Stimulated activated CD8-positive, alpha-beta memory T cell treated with anti-CD3 and anti-CD28 coated beads, Interleukin-4, amount 100 ng/mL, for 24 hours (primary cell): ENCODE measurements around the gene MTCH1.

Experiments used
- DNase-seq: peaks from one replicate; pipeline ENCODE4 v3.0.0-alpha.2; 2020; ENCODE audit warnings: low read depth

MTCH1 gene

DNA sequence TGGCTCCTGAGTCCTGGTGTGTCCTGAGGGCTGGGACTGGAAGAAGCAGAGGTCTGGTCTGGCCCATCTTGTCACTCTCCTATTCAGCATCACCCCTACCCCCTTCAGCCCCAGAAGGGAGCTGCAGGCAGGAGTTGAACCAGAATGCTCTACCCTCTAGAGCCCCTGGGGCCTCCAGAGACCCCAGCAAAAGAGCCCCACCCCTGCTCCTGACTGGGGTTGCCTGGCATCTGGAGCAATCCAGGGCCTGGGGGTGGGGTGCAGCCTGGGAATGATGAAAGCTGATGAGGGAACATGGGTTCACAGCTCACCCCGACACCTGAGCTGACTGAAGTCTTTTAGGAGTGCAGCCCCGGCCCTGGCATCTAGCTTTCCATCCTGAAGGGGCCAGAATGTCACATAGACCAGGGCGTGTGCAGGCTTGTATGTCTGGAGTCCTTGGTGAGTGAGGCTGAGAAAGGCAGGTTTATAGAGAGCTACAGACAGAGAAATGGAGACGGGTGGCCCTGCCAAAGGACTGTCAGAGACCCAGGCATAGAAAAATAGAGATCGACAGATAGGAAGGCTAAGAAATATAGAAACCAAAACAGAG is 31.7 kb upstream of the MTCH1 start:
- DNase-seq: no peak

DNA sequence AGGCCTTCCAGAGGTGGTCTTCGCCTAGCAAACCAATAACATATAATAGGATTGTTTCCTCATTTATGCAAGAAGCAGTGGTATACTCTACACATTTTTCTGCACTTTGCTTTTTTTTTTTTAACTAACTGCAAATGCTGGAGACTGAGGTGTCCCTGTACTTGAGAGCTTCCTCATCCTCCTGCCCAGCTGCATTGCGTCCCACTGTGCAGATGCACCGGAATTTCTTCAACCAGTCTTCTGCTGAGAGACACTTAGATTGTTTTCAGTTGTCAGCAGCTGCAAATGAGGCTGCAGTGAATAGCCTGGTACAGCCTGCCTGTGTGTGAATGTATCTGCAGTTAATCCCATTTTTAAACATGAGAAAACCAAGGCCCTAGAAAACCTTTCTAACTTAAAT is 31.0 kb upstream of the MTCH1 start:
- DNase-seq: no peak

DNA sequence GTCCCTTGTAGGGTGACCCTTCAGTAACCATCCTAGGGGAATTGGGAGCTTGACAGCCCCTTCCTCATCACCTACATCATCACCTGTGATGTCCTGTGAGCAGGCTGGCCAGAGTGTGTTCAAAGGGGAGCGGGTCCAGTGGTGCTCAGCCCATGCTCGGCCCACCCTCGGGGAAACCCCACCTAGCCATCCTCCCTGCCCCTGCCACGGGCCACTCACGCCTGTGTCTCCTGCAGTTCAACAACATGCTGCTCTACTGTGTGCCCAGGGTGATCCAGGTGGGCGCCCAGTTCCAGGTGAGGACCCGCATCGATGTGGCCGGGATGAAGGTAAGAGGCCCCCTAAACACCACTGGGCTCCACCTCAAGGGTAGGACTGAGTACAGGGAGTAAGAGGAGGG is 29.5 kb upstream of the MTCH1 start:
- DNase-seq: no peak

DNA sequence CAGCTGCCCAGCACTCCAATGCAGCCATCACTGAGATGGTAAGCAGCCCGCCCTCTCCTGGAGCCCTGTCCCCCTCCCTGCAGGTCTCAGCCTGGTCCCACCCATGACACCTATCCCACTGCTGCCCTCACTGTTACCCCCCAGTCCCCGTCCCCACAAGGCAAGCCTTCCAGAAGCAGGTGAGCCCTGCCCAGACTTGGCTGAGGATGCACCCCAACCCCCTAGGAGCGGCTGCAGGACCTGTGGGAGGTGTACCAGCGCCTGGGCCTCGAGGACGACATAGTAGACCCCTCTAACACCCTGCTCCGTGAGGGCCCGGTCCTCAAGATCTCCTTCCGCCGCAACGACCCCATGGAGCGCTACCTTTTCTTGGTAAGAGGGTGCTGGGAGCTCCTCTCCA is 28.7 kb upstream of the MTCH1 start:
- no peak for DNase-seq

DNA sequence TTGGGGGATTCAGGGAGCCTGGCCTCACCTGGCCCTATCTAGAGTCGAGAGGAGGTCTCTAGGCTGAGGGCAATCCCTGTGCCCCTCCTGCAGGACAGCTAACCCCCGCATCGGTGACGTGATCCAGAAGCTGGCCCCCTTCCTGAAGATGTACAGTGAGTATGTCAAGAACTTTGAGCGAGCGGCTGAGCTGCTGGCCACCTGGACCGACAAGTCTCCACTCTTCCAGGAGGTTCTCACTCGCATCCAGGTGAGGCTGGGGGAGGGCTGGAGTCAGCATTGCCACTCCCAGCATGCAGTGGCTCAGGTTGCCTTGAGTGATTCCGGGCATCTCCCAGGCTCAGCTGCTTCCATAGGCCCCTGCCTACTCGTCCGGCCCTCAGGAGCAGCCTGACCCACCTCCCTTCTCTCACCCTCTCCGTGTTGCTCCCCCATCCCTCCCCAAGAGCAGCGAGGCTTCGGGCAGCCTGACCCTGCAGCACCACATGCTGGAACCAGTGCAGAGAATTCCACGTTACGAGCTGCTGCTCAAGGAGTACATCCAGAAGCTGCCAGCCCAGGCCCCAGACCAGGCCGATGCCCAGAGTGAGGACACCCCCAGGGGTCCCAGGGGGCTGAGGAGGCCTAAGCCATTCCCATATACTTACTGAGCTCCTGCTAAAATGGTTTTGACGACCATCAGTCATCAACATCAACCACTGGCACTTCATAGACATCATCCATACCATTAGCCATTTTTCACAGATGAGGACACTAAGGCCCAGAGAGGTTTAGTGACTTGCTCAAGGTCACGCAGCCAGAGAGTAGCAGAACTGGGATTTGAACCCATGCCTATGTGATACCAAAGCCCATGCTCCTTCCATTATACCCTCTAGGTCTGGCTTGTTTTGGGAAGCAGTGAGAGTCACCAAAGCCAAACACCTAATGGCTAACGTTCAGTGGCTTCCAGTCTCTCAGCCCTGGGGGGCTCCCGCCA is 27.8 kb upstream of the MTCH1 start:
- DNase-seq: no peak

DNA sequence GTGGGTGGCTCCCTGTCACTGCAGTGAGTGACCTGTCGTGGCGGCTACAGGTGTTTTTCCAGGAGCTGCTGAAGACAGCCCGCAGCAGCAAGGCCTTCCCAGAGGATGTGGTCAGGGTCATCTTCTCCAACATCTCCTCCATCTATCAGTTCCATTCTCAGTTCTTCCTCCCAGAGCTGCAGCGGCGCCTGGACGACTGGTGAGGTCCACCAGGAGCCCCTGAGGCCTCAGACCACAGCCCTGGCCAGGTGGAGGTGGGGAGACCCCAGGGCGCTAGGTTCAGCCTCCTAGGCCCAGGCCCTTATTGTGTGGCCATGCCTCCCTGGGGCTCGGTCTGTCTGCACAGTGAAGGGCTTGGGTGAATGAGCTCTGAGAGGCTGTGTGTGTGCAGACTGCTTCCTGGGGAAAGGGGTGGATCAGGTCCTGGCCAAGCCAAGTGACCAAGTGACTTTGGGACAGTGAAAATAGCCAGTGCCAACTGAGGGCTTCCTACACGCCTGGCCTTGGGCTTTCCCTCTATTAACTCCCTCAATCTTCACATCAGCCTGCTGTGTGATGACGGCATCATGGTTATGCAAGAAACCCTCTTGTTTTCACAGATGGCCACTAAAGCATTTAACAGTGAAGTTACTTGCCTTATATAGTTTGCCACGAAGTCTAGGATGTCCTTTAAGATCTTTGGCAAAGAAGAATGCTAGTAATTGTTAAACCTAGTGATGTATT is 25.8 kb upstream of the MTCH1 start:
- DNase-seq: no peak

DNA sequence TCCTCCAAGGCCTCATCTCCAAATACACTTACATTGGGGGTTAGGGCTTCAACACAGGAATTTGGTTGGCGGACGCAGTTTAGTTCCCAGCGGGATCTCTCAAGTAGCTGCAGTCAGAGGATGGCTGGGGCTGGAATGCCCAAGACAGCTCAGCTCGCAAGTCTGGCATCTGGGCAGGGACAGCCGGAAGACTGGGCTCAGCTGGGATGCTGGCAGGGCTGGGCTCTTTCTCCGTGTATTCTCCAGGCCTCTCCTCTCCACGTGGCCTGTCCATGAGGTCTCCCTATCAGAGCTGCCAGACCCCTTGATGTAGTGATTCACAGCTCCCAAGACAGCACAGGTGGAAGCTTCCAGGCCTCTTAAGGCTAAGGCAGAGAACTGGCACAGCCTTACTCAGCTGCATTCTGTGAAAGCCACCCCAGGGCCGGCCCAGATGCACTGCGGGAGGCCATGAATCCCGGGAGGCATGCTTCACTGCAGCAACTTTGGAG is 24.5 kb upstream of the MTCH1 start:
- DNase-seq: no peak

DNA sequence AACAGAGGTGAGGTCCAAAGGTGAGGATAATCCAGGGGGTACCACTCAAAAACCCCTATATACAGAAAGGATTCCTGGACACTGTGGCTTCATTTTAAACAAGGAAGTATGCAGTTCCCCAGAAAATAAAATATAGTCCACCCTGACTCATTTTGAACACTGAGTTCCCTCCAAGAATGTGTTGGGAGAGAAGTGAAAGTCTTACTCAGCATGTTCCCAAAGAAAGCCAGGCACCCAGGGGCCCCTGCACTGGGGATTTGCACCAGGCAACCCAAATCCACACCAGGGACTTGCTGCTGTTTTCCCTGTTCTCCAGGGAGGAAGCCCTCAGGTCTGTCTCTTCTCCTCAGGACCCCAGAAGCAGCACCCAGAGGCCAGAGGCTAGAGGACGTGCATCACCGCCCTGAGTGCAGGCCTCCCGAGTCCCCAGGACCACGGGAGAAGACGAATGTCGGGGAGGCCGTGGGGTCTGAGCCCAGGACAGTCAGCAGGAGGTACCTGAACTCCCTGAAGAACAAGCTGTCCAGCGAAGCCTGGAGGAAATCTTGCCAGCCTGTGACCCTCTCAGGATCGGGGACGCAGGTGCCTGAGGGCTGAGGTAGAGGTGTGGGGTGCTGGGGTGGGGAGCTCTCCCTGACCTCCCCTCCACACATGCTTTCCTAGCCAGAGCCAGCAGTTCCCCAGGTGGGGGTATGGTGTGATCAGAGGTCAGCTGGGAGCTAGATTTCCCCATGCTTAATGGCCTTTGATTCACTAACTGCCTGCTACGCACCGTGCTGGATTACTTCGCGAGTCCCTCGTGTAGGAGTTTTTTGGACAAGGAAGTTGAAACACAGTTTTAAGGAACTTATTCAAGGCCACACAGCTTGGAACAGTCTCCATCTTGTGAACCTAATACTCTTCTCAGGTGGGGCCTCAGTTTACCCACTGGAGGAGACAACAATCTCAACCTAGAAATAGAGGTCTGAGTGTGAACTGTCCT is 22.8 kb upstream of the MTCH1 start:
- no peak for DNase-seq

DNA sequence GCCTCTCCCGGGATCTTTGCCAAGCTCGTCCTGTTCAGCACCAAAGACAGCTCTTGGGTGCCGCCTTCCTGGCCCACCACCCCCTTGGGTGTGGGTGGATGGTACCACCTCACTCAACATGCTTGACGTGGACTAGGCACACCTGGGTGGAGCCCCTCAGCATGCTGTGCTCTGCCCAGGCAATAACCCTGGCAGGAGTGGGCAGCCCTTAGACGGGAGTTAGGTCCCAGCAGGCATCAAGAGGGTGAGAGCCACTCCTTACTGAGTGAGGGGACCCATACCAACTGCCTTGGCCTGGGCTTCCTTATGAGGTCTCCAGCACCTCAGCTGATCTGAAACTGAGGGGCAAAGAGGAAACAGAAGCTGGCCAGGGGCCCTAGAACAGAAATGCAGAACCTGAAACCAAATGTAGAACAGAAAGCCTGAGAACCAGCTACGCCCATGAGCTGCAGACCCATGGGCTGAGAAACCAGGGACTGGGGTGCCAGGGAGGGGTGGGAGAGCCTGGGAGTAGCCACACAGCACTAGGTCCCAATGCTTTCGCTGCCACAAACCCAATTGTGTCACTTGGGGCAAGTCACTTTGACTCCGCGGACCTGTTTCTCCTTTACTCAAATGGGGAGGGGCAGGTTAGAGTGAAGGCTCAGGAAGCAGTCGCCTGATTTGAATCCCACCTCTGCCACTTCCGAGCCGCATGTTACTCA is 21.5 kb upstream of the MTCH1 start:
- no peak for DNase-seq

DNA sequence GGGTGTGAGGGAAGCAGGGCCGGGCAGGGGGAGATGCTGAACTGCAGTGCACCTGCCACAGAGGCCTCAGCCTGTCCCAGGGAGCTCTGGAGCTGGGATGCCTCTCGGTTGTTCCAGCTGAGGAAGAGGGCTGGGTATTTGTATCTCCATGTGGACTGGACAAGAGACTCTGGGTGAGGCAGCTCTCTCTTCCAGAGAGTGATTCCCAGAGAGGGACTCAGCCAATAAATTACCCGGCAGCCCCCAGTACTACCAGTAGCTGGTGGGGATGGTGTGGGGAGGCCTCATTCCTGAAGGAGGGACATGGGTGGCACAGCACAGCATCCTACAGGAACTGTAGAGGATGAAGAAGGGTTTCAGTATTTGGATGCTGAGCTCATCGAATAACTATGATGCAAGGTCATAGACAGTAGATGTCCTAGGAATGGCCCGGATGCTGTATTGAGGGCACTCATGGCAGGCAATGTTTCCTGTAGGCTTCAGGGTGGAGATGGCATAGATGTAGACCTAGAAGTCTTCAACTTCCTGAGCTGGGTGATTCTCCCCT is 20.9 kb upstream of the MTCH1 start:
- no peak for DNase-seq

DNA sequence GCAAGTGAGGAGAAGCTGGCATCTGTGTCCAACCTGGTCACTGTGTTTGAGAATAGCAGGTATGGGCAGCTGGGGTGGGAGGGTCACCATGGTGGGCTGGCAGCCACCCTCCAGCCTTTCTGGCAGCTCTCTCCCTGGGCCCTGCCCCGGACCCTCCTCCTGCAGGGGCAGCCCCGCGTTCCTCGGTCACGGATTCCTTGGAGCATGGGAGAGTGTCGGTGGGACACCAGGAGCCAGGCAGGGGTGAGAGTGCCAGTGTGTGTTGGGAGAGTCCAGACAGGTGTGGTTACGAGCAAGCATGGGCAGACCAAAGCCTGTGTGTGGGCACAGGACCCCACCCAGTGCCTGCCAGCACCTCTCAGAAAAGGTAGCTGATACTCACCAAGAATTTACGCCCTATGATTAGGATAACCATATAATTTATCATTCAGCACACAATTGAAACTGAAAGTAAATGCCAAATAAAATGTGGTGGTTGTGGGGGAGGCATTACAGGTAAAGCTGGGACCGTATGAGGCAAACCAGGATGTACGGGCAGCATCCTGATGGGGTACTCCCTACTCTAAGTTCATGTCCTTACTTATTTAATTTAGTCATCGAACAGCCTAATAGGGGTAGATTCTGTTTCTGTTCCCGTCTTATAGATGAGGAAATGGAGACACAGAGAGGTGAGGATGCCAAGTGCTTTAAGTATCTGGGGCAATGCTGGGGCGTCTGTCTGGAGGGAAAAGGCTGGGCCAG is 20.0 kb upstream of the MTCH1 start:
- no peak for DNase-seq

DNA sequence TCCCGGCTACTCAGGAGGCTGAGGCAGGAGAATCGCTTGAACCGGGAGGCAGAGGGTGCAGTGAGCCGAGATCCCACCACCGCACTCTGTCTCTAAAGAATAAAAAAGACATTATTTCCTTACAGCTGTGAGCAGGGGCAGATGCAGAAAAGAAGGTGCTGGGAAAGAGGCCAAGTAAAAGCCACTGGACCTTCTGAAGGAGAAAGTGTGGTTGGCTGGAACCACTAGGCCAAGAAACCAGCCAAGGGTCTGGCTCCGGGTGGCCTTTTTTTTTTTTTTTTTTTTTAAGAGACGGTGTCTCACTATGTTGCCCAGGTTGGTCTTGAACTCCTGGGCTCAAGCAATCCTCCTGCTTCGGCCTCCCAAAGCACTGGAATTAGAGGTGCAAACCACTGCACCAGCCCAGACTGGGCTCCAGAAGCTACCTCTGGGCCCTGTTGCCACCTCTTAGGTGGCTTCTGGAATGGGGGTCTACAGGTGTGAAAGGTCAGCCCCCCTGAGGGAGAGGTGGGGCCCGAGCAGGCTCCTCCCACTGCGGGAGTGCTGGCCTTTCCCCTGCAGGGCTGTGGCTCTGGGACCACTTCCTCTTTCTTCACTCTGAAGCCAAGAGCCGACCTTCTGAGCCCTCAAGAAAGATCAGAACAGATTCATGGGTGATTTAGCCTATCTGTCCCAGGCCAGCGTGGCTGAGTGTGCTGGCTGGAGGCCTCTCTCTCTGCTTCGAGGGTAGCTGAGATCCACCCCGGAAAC is 19.2 kb upstream of the MTCH1 start, which contains the start of gene FGD2:
FGD2 (plus strand) TSS at position 595 of the 750 bp plus-strand sequence. CDS start 163 bp downstream, outside the sequence.
- no peak for DNase-seq

DNA sequence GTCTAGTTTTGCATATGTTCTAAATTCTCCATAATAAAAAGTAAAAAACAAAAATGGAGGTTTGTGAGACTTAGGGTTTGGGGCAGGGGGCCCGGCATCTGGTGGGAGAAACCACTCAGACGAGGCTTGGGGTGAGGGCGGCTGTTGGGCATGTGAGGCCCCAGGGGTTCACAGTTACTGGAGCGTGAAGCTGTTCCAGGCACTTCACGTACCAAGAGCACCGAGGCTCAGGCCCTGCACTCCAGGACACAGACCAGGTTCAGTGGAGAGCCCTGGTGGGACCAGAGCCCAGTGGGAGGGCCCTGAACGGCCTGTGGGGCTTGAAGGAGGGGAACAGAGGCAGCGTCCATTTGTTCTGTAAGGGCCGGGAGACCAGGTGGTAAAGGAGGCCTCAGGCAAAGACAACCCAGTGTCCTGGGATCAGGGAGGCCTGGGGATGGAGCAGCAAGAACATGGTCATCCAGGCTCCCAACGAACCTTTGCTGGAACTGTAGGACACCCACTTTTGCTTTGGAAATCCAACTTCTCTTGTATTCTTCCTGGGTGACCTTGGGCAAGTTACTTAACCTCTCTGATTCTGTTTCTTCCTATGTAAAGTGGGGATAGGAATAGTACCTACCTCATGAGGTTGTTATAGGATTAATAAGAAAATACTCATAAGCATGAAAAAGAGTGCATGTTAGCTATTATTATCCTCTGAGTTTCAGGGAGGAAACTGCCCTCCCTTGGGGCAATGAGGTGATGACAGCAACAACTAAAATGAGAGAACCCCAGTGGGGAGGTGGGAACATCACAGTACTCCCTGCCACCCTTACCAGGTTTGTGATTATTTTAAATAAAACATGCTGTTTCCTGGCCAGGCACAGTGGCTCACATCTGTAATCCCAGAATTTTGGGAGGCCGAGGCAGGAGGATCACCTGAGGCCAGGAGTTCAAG is 18.3 kb upstream of the MTCH1 start:
- no peak for DNase-seq

DNA sequence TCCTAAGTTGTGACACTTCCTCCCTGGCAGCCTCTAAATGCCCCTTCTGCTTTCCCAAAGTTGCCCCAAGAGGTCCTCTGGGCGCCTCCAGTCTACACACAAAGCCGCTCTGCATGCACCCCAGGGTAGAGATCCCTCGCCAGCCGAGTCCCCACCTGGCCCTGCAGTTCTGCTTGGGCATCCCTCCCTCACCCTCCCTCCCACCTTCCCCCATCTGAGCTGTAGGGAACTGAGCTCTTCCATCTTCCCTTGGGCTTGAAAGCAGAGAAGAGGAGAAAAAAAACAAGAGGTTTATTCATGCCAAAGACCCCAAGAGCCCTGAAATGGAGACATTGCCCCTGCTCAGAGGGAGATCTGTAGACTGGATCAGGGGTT is 13.7 kb upstream of the MTCH1 start:
- DNase-seq: no peak

DNA sequence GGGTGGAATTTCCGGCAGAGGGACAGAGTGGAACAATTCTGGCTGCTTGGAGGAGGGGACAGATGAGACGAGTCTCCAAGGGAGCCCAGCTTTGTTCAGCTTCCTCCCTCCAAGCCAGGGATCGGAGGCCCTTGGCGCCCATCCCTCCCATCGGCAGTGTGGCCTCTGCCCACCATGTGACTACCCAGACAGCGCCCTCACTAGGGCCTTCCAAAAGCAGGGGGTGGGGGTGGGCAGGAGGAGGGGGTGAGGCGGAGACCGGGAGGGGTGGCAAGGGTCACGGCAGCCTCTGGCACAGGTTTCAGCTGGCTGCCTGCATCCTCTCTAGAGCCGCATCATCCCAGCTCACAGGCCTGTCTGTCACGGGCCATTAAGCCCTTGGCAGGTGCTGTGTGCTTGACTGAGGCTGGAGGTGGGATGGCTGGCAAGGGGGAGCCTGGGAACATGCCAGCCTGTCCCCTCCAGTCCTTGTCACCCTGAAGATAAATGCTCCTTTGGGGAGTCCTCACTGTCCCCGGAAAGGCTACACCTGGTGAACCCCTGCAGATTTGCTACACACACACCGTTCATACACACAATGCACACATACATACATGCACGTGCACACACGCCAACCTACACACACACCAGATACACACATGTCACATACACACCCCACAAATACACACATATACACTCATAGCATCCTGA is 13.2 kb upstream of the MTCH1 start:
- DNase-seq: no peak

DNA sequence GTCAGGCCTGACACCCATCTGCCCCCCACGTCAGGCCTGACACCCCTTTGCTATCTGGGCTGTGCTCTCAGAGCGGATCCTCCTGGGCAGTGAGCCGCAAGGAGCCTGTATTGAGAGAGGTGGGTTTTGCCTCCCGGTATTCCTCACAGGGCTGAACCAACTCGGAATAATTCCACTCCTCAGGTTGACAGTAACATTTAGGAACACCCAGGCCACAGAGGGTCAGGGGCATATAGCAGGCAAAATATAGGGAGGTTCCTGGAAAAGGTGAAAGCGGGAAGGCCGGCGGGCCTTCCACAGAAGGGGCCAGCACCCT is 12.7 kb upstream of the MTCH1 start:
- DNase-seq: no peak
